Panc1 (cell line): ENCODE measurements around the gene NOS1AP. TPM values are rescaled to one million over a fixed set of nuclear protein-coding genes. Genes with fewer than 3 reads are reported as not detected.

ENCODE experiments used
- ATAC-seq: fragments of 200-7000 bp; cut with Tn5 transposase; 2 replicates; pipeline ENCODE4 v1.9.1; 2020; ENCODE audit warnings: mild to moderate bottlenecking, moderate library complexity
- BruUV-seq: library from RNA; stranded (reverse); fragments of 400-500 nt; replicated peaks from 2 replicates; lab custom pipeline; 2021; lab: Mats Ljungman, UMichigan
- CTCF ChIA-PET: fragments of 300-600 bp; sonication (Branson Sonifier 250); formaldehyde crosslinking; loops from one replicate; lab custom pipeline; 2022; ENCODE audit warnings: antibody characterized with exemption; lab: Charles Lee
- POLR2A ChIA-PET: fragments of 300-600 bp; sonication (Branson Sonifier 250); formaldehyde crosslinking; loops from one replicate; lab custom pipeline; 2022; ENCODE audit warnings: antibody characterized with exemption; lab: Charles Lee
- DNase-seq: peaks from one replicate; pipeline ENCODE4 v3.0.0-alpha.2; 2010; ENCODE audit warnings: low read depth, low spot score
- H3K27ac ChIP-seq: 2 replicates; pipeline ENCODE4 v1.5.1; 2011; ENCODE audit warnings: mild to moderate bottlenecking, low read length, inconsistent platforms
- H3K27me3 ChIP-seq: fragments of 200-500 bp; sonication (Bioruptor generic); 2 replicates; pipeline ENCODE4 v1.6.0; 2014; ENCODE audit warnings: low read length, inconsistent platforms; ENCODE audit not compliant: control insufficient read depth, insufficient read depth
- H3K36me3 ChIP-seq: fragments of 200-500 bp; sonication (Bioruptor generic); 2 replicates; pipeline ENCODE4 v1.5.1; 2014; ENCODE audit warnings: inconsistent platforms, mild to moderate bottlenecking, low read length, moderate library complexity; ENCODE audit not compliant: control insufficient read depth, insufficient read depth
- H3K4me1 ChIP-seq: 2 replicates; pipeline ENCODE4 v1.5.1; 2011; ENCODE audit warnings: inconsistent platforms, mild to moderate bottlenecking, low read length, moderate library complexity; ENCODE audit not compliant: control insufficient read depth, insufficient read depth
- H3K4me3 ChIP-seq, 2 experiments: 2 replicates each; pipeline ENCODE4 v1.5.1; 2011 to 2012; ENCODE audit warnings: low read depth in 2 of 2, low read length in 2 of 2, mild to moderate bottlenecking in 2 of 2, inconsistent platforms in 1 of 2, moderate library complexity in 1 of 2
- H3K9me3 ChIP-seq: fragments of 200-500 bp; sonication (Bioruptor generic); 2 replicates; pipeline ENCODE4 v1.5.1; 2014; ENCODE audit warnings: low read depth, mild to moderate bottlenecking, inconsistent platforms, low read length, moderate library complexity; ENCODE audit not compliant: control insufficient read depth, insufficient read depth
- POLR2AphosphoS5 ChIP-seq: IDR thresholded peaks from 2 replicates; pipeline ENCODE4 v1.6.1; 2012; ENCODE audit warnings: mild to moderate bottlenecking, low read depth, low read length, moderate library complexity
- SIN3A ChIP-seq: IDR thresholded peaks from 2 replicates; pipeline ENCODE4 v1.6.1; 2012; ENCODE audit warnings: low read depth, mild to moderate bottlenecking, low read length, moderate library complexity, borderline replicate concordance; ENCODE audit not compliant: insufficient read depth
- TCF7L2 ChIP-seq: IDR thresholded peaks from 2 replicates; pipeline ENCODE4 v1.6.1; 2011; ENCODE audit warnings: mild to moderate bottlenecking, low read depth, low read length, inconsistent platforms
- in situ Hi-C: cut with HindIII; loops from 2 replicates; pipeline ENCODE4 v1.10.0; 2016; ENCODE audit warnings: low sequenced_read_pairs, low pct_unique_long_range_greater_than_20kb
- intact Hi-C: fragments of 100-400 bp; cut with micrococcal nuclease; formaldehyde crosslinking; loops from one replicate; pipeline ENCODE4 v1.10.0; 2022; ENCODE audit not compliant: unreplicated experiment
- total RNA-seq: library from RNA; stranded (reverse); gene quantifications from one replicate; pipeline ENCODE4 v1.2.1, GENCODE V29; 2021; ENCODE audit not compliant: unreplicated experiment
- TF ChIP-seq, protein P1 (sequence below), 2 experiments: IDR thresholded peaks; 2 replicates each; pipeline ENCODE4 v1.6.1; 2011 to 2012; ENCODE audit warnings: low read depth in 2 of 2, control low read depth in 1 of 2, low read length in 1 of 2, mild to moderate bottlenecking in 1 of 2, moderate library complexity in 1 of 2; ENCODE audit not compliant: insufficient read depth in 1 of 2
- TF ChIP-seq, protein P2 (sequence below): fragments of 450-650 bp; IDR thresholded peaks from 2 replicates; pipeline ENCODE4 v1.5.1; 2017; ENCODE audit warnings: mild to moderate bottlenecking

The NOS1AP gene
- total RNA-seq, 1 experiment from 2014 or later: 27.9 TPM

DNA sequence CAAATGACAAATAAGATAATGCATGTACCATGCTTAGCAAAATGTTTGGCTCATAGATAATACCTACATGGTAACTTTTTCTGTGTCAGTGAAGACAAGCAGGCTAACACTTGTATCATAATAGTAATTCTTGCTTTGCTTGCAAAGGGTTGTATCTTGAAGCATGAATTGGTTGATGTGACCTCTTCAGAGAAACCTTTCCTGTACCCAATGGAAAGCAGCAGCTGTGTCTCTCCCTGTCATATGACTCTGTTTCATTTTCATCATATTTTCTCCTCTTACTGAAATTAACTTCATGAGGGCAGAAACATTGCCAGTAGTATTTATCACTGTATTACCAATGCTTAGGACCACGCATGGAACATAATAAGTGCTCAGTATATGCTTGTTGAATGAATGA, 338.0 kb downstream of the NOS1AP start:
- Histone ChIP-seq H3K4me1 (no peaks in the 10 kb centered on the region), H3K9me3 (no peaks in the 10 kb centered on the region), H3K27me3 (no peaks in the 10 kb centered on the region), H3K27ac (no peak overlapping the region), H3K36me3 (no peaks in the 10 kb centered on the region), H3K4me3 (no peak overlapping the region)
- intact Hi-C loops: no loop called here
- ATAC-seq (no peak), DNase-seq (no peak)
- in situ Hi-C loops: no loop called here
- TF ChIP-seq SIN3A (no peak), POLR2AphosphoS5 (no peak), TCF7L2 (no peak)
- TF ChIP-seq, protein P1, sequence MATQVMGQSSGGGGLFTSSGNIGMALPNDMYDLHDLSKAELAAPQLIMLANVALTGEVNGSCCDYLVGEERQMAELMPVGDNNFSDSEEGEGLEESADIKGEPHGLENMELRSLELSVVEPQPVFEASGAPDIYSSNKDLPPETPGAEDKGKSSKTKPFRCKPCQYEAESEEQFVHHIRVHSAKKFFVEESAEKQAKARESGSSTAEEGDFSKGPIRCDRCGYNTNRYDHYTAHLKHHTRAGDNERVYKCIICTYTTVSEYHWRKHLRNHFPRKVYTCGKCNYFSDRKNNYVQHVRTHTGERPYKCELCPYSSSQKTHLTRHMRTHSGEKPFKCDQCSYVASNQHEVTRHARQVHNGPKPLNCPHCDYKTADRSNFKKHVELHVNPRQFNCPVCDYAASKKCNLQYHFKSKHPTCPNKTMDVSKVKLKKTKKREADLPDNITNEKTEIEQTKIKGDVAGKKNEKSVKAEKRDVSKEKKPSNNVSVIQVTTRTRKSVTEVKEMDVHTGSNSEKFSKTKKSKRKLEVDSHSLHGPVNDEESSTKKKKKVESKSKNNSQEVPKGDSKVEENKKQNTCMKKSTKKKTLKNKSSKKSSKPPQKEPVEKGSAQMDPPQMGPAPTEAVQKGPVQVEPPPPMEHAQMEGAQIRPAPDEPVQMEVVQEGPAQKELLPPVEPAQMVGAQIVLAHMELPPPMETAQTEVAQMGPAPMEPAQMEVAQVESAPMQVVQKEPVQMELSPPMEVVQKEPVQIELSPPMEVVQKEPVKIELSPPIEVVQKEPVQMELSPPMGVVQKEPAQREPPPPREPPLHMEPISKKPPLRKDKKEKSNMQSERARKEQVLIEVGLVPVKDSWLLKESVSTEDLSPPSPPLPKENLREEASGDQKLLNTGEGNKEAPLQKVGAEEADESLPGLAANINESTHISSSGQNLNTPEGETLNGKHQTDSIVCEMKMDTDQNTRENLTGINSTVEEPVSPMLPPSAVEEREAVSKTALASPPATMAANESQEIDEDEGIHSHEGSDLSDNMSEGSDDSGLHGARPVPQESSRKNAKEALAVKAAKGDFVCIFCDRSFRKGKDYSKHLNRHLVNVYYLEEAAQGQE (IDR thresholded peaks at IDR 0.05; ENCODE audit: insufficient read depth in 1 of 2, low read depth in 2 of 2, low read length in 1 of 2): no peak
- TF ChIP-seq, protein P2, sequence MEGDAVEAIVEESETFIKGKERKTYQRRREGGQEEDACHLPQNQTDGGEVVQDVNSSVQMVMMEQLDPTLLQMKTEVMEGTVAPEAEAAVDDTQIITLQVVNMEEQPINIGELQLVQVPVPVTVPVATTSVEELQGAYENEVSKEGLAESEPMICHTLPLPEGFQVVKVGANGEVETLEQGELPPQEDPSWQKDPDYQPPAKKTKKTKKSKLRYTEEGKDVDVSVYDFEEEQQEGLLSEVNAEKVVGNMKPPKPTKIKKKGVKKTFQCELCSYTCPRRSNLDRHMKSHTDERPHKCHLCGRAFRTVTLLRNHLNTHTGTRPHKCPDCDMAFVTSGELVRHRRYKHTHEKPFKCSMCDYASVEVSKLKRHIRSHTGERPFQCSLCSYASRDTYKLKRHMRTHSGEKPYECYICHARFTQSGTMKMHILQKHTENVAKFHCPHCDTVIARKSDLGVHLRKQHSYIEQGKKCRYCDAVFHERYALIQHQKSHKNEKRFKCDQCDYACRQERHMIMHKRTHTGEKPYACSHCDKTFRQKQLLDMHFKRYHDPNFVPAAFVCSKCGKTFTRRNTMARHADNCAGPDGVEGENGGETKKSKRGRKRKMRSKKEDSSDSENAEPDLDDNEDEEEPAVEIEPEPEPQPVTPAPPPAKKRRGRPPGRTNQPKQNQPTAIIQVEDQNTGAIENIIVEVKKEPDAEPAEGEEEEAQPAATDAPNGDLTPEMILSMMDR: no peak
- BruUV-seq: no TSS peak
- ChIA-PET CTCF (no interaction called here), POLR2A (interaction anchor here (0.6 kb wide), 1 partner anchor 60 kb away, joined by 3 read pairs; no protein-coding TSS in a partner anchor)

DNA sequence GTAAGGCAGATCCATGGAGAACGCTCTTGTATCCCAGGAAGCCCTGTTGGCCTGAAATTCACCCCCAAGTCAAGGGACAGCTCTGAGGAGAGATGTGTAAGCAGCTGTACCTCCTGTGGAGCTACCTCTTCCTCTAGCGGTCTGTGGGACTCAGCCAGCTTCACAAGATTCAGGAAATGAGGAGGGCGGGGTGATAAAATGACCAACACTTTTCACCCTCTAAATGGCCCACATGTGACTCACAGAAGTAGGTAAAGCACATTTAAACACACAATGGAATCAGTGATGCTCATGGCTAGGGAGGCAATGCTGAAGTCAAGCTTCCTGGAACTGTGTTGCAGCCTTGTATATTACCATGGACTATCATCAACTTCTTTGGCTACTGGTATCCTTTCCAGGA, 342.5 kb downstream of the NOS1AP start, which contains the start of gene SH2D1B:
SH2D1B (minus strand) TSS at position 135 of the 400 bp plus-strand sequence; CDS start at position 15, 120 bp downstream.
- Histone ChIP-seq H3K27me3 (no peaks in the 10 kb centered on the region), H3K36me3 (no peaks in the 10 kb centered on the region), H3K9me3 (no peaks in the 10 kb centered on the region), H3K4me1 (no peaks in the 10 kb centered on the region), H3K4me3 (no peak within 1 kb of the TSS), H3K27ac (no peak within 1 kb of the TSS)
- no peak for TF ChIP-seq POLR2AphosphoS5
- TF ChIP-seq SIN3A: no peak
- TF ChIP-seq, protein P1 (IDR thresholded peaks at IDR 0.05; ENCODE audit: insufficient read depth in 1 of 2, low read depth in 2 of 2, low read length in 1 of 2): no peak
- TF ChIP-seq TCF7L2: no peak
- TF ChIP-seq, protein P2: no peak
- ChIA-PET CTCF (no interaction called here), POLR2A (no interaction called here)
- no peak for DNase-seq
- ATAC-seq: no peak
- no TSS peak for BruUV-seq
- in situ Hi-C loops: no loop called here
- intact Hi-C loops: no loop called here
